GM19467 (cell line): ENCODE results near the gene WDFY3.

ENCODE experiments used
- ATAC-seq: cut with Tn5 transposase; IDR thresholded peaks from one replicate; pipeline ENCODE4 v1.9.1; 2021; ENCODE audit warnings: mild to moderate bottlenecking, moderate library complexity; ENCODE audit not compliant: unreplicated experiment

Gene WDFY3

DNA sequence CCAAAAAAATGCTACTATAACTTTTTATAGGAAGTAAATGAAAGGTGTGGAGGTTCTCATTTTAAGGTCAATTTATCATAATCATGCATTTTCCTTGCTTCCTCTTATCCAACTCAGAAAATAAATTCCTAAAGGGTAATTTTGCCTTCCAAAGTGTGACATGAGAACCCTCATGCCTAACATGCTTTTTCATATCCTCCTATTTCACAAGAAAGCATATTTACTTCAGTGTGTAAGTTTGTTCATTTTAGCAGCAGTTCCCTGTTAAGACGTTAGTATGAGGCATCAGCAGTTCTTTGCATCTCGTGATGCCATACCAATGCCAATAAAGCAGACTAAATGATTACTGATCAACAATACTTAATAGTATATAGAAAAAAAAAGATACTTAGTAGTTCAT is 18.4 kb downstream of the WDFY3 start:
- no peak for ATAC-seq

DNA sequence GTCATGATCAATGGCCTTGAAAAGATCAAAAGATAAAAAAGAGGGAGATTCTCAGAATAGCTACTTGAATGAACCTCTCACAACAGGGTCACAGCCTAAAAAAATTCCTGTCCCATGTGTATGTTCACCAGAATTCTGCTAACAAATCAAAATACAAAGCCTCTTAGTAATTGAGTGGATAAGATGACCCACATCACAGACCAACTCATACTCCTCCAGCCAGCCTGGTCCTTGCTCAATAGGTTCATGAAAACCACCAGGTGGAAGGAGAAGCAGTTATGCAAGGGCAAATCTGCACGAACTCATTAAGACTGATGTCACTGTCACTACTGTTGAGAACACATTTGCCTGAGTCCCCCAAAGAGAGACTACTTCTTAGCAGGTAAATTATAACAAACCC is 21.5 kb downstream of the WDFY3 start:
- ATAC-seq, result no peak

DNA sequence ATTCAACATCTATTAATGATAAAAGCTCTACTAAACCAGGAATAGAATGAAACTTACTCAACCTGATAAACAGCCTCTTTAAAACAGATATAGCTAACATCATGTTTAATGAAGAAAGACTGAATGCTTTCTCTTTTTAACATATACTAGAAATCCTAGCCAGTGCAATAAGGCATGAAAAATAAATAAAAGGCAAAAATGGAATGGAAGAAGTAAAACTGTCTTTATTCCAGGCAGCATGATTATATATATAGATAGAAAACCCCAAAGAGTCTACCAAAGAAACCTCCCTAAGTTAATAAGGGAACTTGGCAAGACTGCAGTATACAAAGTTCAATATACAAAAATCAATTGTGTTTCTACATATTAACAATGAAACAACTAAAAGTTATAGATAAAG is 25.5 kb downstream of the WDFY3 start:
- ATAC-seq, result no peak

DNA sequence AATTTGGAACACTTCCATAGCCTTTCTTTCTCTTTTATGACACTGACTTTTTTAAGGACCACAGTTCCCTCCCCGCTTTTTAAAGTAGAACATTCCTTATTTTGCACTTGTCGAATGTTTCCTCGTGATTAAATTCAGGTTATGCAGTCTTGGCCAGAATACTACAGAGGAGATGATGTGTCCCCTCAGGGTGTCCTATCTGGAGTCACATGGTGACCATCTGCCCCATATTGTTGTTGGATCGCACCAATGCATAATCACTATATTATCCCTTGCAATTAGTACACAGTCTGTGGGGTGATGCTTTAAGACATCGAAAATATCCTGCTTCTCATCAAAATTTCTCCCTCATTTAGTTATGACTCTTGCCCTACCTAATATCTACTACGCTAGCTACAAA is 27.4 kb downstream of the WDFY3 start:
- ATAC-seq, result no peak

DNA sequence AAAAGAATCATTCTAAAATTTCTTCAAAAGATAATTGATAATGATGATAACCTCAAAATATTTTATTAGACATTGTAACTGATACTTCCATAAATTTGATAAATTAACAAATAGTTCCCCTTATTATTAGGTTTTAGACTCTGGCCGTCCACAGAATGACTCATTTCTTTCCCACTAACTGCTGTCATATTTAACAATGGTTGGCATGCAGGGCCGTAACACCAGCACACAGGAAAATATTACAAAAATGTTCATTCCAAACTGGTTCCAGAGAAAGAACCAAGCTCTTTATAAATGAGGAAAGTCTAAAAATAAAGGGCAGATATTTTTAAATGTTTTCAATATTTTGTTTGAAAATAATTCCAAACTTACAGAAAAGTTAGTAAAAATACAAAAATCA is 28.2 kb downstream of the WDFY3 start:
- no peak for ATAC-seq

DNA sequence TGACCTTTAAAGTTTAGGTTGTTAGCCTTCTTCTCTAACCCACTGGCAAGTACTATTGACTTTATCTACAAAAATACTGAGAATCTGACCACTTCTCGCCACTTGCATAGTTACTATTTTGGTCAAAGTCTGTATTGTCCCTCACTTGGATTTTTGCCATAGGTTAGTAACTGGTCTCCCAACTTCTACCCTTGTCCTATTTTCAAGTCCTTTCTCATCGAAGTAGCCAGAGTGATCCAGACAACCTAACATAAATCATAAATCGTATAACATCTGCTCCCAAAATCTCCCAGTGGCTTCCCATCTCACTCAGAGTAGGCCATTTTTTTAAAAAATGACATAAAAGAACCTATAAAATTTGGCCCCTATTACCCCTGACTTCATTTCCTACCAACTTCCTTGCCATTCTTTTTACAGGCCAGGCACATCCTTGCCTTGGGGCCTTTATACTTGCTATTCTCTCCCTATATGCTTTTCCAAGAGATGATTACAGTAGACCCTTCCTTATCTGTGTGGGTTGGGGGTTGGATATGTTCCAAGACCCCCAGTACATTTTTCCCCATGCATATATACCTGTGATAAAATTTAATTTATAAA is 29.0 kb downstream of the WDFY3 start:
- ATAC-seq, result no peak

DNA sequence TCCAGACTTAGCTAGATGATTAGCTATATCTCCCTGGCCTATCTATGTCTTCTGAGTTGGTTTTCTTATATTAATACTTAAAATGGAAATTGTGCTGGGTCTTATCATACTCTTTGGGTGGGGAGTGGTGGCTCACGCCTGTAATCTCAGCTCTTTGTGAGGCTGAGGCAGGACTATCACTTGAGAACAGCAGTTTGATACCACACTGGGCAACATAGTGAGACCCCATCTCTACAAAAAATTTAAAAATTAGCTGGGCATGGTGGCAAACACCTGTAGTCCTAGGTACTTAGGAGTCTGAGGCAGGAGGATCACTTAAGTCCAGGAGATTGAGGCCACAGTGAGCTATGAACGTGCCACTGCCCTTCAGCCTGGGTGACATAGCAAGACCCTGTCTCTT is 30.4 kb downstream of the WDFY3 start:
- no peak for ATAC-seq

DNA sequence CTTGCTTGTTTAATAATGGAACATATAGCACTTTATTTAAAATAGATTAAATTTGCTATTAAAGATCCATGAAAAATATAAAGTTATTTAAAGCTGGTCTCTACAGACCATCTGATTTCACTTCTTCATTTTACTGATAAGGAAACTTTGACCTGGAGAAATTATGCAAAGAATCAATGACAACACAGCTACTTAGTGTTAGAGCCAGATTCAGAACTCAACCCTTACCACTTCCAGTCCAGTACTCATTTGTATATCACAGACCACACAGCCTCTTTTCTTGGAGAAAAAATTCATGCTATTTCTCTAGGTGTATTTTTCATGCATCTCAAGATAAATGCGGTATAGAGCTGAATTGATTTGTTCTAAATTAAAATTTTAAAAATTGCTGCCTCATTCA is 34.0 kb downstream of the WDFY3 start:
- ATAC-seq, result no peak

DNA sequence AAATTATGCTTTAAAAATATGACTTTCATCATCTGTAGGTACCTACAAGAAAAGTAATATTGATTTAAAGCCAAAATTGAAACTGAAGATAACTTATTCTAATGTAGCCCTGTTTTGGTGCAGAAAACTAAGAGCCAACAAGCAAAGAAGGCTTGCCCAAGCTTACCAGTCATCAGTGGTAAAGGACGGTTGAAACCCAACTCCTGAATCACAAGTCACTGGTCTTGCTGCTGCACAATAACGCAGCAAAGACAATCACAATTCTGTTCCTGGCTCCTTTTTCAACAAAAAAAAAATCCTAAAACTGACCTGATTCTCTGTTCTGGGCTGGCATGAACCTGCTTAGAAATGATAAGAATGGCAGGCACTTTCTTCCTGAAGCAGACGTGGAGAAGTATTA is 34.5 kb downstream of the WDFY3 start:
- ATAC-seq, result no peak

DNA sequence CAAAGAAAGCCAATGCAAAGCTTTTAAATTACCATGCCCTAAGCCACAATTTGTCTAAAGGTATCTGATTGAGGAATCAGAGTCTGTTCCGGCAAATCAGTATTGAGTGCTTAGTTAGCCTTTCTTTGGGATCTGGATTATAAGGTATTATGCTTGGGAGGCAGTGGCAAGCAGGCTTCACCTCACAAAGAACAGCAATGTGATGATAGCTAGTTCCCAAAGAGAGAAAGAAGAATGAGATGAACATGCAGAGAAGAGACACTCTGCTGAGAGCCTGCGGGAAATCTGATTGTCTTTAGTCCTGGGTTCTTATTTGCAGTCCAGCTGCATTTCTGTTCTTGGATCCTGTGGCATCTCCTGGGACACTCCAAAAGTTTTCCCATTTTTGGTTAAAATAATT is 35.2 kb downstream of the WDFY3 start:
- ATAC-seq, result no peak

DNA sequence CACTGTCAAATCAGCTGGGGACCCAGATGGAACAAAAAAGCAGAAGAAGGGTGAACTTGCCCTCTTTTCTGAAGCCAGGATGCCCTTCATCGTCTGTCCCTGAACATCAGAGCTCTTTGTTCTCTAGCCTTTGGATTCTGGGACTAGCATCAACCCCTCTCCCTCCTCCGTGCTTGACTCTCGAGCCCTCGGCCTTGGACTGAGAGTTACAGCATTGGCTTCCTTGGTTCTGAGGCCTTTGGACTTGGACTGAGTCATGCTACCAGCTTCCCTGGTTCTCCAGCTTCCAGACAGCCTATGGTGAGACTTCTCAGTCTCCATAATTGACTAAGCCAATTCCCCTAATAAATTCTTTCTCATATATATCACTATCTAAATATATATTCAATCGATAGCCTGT is 38.4 kb downstream of the WDFY3 start:
- ATAC-seq, result no peak

DNA sequence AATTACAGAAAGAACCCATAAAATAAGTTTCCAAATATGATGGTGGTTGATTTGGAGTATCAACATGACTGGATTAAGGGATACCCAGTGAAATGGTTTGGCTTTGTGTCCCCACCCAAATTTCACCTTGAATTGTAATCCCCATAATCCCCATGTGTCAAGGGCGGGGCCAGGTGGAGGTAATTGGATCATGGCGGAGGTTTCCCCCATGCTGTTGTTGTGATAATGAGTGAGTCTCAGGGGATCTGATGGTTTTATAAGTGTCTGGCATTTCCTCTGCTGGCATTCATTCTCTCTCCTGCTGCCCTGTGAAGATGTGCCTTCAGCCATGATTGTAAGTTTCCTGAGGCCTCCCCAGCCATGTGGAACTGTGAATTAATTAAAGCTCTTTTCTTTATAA is 39.1 kb downstream of the WDFY3 start:
- ATAC-seq, result no peak

DNA sequence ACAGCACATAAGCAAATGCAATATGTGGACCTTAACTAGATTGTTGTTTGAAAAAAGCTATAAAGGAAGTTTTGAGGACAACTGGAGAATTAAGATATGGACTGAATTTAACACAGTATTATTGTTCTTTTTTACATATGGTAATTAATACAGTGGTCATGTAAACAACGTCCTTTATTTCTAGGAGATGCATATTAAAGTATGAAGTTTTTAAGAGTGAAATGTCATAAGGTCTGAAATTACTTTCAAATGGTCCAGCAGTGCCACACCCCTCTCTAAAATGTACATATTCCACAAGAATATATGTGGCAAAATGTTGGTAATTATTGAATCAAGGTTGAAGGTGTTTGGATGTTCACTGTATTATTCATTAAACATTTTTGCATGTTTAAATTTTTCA is 40.9 kb downstream of the WDFY3 start:
- ATAC-seq, result no peak

DNA sequence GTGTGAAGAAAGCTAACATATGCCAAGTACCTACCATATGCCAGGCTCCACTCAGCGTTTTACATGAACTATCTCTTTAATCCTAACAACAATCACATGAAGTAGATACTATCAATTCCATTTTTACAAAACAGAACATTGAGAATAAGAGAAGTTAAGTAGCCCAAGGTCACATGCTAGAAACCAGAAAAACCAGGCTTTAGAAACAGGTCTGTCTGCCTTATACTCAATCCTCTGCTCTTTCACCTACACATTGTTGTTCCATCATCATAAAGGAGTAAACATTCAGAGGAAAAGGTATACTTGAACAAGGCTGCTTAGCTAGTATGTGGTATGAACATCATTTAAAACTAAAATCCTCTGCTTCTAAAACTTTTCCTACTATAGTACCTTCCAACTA is 42.1 kb downstream of the WDFY3 start:
- ATAC-seq, result no peak

DNA sequence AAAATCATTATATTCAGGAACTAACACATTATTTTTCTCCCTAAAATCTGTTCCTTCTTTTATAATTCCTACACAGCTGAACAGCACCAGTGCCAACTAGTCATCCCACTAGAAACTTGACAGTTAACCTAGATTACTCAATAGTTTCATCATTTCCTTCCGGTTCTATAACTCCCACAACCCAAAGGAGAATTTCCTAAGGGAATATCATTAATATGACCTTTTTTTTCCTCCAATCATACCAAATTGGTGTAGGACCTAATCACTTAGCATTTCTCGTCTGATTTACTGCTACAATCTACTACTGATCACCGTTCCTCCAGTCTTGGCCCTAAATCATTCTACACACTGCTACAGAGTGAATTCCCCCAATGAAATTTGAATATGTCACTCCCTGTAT is 45.9 kb downstream of the WDFY3 start:
- no peak for ATAC-seq

DNA sequence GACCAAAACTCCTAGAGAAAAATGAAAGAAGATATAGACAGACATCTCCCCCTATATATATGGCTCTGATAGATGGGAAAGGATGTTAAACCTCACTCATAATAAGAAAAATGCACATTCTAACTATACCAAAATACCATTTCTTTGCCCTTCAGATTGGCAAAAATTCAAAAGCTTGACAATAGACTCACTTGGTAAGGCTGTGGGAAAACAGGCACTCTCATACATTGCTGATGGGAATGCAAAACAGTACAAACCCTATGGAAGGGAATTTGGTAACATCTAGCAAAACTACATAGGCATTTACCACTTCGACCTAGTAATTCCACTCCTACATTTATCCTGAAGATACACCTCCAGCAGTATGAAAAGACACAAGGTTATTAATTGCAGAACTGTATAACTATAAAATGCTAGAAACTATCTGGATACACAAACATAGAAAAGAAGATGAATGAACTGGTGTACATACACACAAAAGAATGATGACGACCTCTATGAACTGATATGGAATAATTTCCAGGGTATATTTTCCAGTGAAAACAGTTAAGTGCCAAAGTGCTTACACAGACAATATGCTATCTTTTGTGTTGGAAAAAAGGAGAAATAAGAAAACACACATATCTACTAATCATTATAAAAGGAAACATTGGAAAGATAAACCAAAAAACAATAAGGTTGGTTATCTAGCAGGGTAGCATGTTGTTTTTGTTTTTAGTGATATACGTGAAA is 48.5 kb downstream of the WDFY3 start:
- ATAC-seq, result no peak

DNA sequence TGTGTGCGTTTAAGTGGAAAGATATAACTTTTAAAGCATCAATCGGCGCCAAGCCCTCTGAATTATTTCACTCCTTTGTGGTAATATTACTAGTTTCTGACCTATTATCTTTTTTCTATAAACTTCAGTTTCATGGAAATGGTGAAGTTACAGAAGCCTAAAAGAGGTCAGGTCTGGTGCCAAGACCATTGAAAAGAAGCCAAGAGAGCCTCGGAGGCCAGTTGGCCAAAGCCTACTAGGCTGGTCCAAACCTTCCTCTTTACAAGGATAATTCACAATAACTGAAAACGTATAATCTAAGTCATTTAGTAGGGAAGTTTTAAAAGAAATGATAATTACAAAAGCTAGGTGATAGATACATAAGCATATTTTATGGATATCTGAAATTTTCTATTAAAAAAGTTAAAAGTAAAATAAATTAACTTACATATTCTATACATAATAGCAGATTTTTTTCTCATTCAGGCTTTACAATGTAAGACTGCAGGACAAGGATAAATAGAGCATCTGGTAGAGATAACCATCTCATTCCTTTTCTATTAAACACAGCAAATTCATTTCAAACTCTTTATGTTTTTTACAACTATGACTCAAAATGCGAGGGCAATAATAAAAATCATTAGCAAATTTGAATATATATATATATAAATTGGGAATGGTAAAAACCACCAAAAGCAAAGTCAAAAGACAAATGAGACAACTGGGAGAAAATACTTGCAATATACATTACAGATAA is 49.2 kb downstream of the WDFY3 start:
- no peak for ATAC-seq

DNA sequence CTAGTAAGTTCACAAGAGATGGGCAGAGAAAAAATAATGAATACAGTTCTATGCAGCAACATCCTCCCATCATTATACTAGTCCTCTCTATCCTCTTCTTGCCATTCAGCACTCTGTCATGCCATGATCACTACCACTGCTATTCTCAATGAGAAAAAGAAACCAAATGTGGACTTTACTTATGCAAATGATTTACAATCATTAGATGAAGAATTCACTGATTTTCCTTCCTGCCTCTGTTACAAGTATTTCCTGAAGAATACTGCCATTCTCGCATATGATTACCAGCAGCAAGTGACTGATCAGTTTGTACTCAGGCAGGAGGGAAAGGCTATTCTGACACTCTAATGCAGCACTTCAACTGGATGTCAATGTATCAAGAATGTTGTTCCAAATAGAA is 50.3 kb downstream of the WDFY3 start:
- no peak for ATAC-seq

DNA sequence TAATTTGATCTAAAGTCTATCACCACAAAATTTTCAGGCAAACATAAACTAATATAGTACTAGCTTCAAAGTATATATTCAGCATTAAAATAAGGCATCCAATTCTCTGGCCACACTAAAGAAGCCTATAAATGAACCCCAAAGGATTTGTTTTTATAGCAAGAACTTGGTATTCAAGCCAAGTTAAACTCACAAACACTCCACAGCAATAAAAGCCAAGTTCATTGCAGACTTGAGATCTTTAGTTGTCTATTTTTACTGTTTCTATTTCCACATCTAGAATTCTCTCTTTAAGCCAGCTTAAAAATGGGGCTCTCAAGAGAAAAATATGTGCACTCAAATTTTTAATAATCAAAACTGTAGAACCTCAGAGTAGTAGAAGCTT is 51.1 kb downstream of the WDFY3 start:
- ATAC-seq, result no peak

DNA sequence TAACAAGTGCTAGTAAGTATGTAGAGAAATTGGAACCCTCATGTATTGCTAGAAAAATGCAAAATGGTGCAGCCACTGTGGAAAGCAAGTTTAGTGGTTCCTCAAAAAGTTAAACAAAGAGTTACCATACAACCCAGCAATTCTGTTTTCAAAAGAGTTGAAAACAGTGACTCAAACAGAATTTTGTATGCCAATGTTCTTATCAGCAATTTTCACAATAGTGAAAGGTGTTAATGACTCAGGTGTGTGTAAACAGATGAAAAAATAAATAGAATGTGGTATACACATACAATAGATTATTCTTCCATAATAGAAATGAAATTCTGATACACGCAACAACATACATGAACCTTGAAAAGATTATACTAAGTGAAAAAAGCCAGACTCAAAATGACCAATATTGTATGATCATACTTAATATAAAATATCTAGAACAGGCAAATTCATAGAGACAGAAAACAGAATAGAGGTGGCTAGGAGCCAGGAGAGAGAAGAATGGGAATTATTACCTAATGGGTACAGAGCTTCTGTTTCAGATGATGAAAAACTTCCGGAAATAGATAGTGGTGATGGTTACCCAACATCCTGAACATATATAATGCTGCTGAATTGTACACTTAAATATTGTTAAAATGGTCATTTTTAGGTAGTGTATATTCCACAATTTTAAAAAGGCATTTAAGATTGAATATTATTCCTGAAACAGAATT is 51.6 kb downstream of the WDFY3 start:
- no peak for ATAC-seq

DNA sequence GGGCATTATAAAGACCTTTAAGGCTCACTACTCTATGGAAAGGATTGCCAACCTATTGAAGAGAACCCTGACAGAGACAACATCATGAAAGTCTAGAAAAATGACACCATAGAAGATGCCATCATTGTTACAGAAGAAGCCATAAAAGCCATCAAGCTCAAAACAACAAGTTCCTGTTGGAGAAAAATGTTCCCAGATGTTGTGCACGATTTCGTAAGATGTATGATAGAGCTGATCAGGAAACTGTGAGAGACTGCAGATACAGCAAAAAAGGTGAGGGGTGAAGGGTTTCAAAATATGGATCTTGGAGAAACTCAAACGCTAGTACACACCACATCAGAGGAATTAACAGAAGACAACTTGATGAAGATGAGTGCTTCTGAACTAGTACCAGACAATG is 53.3 kb downstream of the WDFY3 start:
- no peak for ATAC-seq

DNA sequence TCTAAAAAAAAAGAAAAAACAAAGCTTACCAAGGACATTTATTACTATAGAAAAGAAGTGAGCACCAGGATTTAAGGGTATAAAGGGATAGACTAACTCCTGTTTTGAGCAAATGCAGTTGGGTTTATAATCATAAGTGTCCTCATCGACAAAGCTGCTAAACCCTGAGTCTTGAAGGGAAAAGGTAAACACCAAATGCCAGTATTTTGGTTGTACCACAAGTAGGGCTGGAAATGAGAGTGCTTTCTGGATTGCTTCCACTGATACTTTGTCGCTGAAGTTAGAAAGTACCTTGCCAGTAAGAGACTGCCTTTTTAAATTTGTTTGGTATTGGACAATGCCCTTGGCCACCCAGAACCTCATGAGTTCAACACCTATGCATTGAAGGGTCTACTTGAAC is 53.7 kb downstream of the WDFY3 start:
- ATAC-seq, result no peak
